Sciatic nerve (tissue), 2 donors: ENCODE measurements around the gene PPP1R16B. TPM values are rescaled to one million over a fixed set of nuclear protein-coding genes. Genes with fewer than 3 reads are reported as not detected.
"Not testable (repeated sequence)": the region's sequence is repeated elsewhere in the genome, so short reads cannot be mapped to it uniquely, and the experiment has no call there.

Experiments used
- ATAC-seq: fragments of 200-7000 bp; cut with Tn5 transposase; one replicate; pipeline ENCODE4 v1.9.1; 2020; ENCODE audit warnings: mild to moderate bottlenecking, moderate library complexity
- DNase-seq: peaks from one replicate; pipeline ENCODE4 v3.0.0-alpha.2; 2020; ENCODE audit warnings: low spot score
- intact Hi-C: fragments of 100-400 bp; cut with DNase I; formaldehyde crosslinking; loops from one replicate; pipeline ENCODE4 v1.14.2; 2022
- total RNA-seq: library from RNA; stranded (reverse); fragmentation: NEBNext Ultra II Directional; extraction: Animal tissue kit (Norgen Biotek cat#: 25700); gene quantifications from one replicate; pipeline ENCODE4 v1.2.1, GENCODE V29; 2021
- donor health status: DM: no; HTN: no; CAD: no.
- donor health status: DM: no; HTN: no; CAD: no.

Gene PPP1R16B
- total RNA-seq, 1 donor from 2014 or later: 7.5 TPM

- intact Hi-C loops: no loop called here
- ATAC-seq: no peak
- no peak for DNase-seq
Observed at GRCh38 chr20:38840053-38840893, 34.8 kb downstream of the PPP1R16B start.

- no peak for DNase-seq
- ATAC-seq: no peak
- intact Hi-C loops: no loop called here
Observed at GRCh38 chr20:38840894-38841470, 35.5 kb downstream of the PPP1R16B start.

GRCh38 chr20:38841570-38841969, 36.1 kb downstream of the PPP1R16B start:
- no peak for DNase-seq
- intact Hi-C loops: no loop called here
- no peak for ATAC-seq

GRCh38 chr20:38842026-38842425, 36.5 kb downstream of the PPP1R16B start:
- DNase-seq (no peak), ATAC-seq (no peak)
- intact Hi-C loops: no loop called here

- intact Hi-C loops: no loop called here
- no peak for ATAC-seq
- DNase-seq: no peak
Observed at GRCh38 chr20:38842558-38842981, 37.1 kb downstream of the PPP1R16B start.

- intact Hi-C loops: no loop called here
- no peak for ATAC-seq
- DNase-seq: no peak
Observed at GRCh38 chr20:38843346-38843745, 37.8 kb downstream of the PPP1R16B start.

GRCh38 chr20:38844963-38845362, 39.5 kb downstream of the PPP1R16B start:
- DNase-seq (no peak), ATAC-seq (no peak)
- intact Hi-C loops: no loop called here

GRCh38 chr20:38847840-38848239, 42.3 kb downstream of the PPP1R16B start:
- DNase-seq (no peak), ATAC-seq (no peak)
- intact Hi-C loops: no loop called here

- intact Hi-C loops: no loop called here
- ATAC-seq: no peak
- no peak for DNase-seq
Observed at GRCh38 chr20:38853759-38854158, 48.3 kb downstream of the PPP1R16B start.

- DNase-seq: no peak
- ATAC-seq: no peak
- intact Hi-C loops: no loop called here
Observed at GRCh38 chr20:38854654-38855066, 49.2 kb downstream of the PPP1R16B start.

- intact Hi-C loops: no loop called here
- ATAC-seq (no peak), DNase-seq (no peak)
Observed at GRCh38 chr20:38855356-38855755, 49.9 kb downstream of the PPP1R16B start.

GRCh38 chr20:38856570-38856969, 51.1 kb downstream of the PPP1R16B start:
- DNase-seq: no peak
- intact Hi-C loops: no loop called here
- ATAC-seq: no peak

- no peak for ATAC-seq
- intact Hi-C loops: no loop called here
Observed at GRCh38 chr20:38857703-38858102, 52.2 kb downstream of the PPP1R16B start.

GRCh38 chr20:38859070-38859690, 53.7 kb downstream of the PPP1R16B start:
- ATAC-seq: no peak
- intact Hi-C loops: no loop called here
- DNase-seq: no peak

More at GRCh38 chr20:38857703-38858102, 52.2 kb downstream of the PPP1R16B start:
- DNase-seq: no peak

- intact Hi-C loops, DNase-seq, ATAC-seq: not testable (repeated sequence)
Observed at GRCh38 chr20:38859857-38860256, 54.4 kb downstream of the PPP1R16B start.

GRCh38 chr20:38861071-38861401, 55.5 kb downstream of the PPP1R16B start:
- intact Hi-C loops: no loop called here
- no peak for ATAC-seq
- DNase-seq: no peak

- ATAC-seq: no peak
- DNase-seq: no peak
- intact Hi-C loops: no loop called here
Observed at GRCh38 chr20:38862226-38862625, 56.7 kb downstream of the PPP1R16B start.

GRCh38 chr20:38863024-38863851, 57.7 kb downstream of the PPP1R16B start:
- DNase-seq (no peak), ATAC-seq (no peak)
- intact Hi-C loops: no loop called here

- ATAC-seq (no peak), DNase-seq (no peak)
- intact Hi-C loops: no loop called here
Observed at GRCh38 chr20:38864662-38865061, 59.2 kb downstream of the PPP1R16B start.
